ENCODE measurements around the gene ARRB1. TPM values are rescaled to one million over a fixed set of nuclear protein-coding genes. Genes with fewer than 3 reads are reported as not detected.
A peak's percentile ranks its signal among the peaks of the same experiment; 100 is the strongest.

Gene ARRB1
- total and polyA plus RNA-seq, 2 of the 13 experiments (the other 11 are each of a cell fraction or from before 2014, with no cell fraction given), result 22.5 to 35.7 TPM

DNA sequence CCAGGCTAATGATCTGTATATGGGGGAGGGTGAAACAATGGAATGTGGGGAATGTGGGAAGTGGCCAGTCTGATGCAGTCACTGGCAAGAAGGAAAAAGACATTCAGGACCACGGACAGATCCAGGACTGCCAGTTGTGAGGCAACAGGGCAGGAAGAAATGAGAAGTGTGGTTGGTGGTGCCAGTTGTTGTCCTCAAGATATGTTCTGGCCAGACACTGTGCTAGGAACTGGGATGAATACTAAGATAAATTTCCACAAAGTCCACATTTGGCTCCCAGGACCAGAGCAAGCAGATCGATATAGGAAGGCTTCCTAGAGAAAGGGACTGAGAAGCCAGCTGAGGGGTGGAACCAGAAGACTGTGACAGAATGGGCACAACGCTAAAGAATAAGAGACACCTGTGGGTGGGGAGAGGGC, 117.7 kb downstream of the ARRB1 start (continued):
- TF ChIP-seq, protein P1, sequence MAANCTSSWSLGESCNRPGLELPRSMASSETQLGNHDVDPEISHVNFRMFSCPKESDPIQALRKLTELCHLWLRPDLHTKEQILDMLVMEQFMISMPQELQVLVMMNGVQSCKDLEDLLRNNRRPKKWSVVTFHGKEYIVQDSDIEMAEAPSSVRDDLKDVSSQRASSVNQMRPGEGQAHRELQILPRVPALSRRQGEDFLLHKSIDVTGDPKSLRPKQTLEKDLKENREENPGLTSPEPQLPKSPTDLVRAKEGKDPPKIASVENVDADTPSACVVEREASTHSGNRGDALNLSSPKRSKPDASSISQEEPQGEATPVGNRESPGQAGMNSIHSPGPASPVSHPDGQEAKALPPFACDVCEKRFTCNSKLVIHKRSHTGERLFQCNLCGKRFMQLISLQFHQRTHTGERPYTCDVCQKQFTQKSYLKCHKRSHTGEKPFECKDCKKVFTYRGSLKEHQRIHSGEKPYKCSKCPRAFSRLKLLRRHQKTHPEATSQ (CRISPR knock-in tag; IDR thresholded peaks at IDR 0.05; ENCODE audit: borderline replicate concordance), result no peak
- TF ChIP-seq FOXA3 (CRISPR knock-in tag; IDR thresholded peaks at IDR 0.05), result peak; percentile 49; the same call in 1 of the 2 replicates
- no peak for TF ChIP-seq ZNF737 (CRISPR knock-in tag; IDR thresholded peaks at IDR 0.05; ENCODE audit: borderline replicate concordance)
- TF ChIP-seq, protein P2, sequence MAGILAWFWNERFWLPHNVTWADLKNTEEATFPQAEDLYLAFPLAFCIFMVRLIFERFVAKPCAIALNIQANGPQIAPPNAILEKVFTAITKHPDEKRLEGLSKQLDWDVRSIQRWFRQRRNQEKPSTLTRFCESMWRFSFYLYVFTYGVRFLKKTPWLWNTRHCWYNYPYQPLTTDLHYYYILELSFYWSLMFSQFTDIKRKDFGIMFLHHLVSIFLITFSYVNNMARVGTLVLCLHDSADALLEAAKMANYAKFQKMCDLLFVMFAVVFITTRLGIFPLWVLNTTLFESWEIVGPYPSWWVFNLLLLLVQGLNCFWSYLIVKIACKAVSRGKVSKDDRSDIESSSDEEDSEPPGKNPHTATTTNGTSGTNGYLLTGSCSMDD (CRISPR knock-in tag; IDR thresholded peaks at IDR 0.05), result no peak
- no peak for TF ChIP-seq ZNF3 (CRISPR knock-in tag; IDR thresholded peaks at IDR 0.05)
- TF ChIP-seq, protein P3, sequence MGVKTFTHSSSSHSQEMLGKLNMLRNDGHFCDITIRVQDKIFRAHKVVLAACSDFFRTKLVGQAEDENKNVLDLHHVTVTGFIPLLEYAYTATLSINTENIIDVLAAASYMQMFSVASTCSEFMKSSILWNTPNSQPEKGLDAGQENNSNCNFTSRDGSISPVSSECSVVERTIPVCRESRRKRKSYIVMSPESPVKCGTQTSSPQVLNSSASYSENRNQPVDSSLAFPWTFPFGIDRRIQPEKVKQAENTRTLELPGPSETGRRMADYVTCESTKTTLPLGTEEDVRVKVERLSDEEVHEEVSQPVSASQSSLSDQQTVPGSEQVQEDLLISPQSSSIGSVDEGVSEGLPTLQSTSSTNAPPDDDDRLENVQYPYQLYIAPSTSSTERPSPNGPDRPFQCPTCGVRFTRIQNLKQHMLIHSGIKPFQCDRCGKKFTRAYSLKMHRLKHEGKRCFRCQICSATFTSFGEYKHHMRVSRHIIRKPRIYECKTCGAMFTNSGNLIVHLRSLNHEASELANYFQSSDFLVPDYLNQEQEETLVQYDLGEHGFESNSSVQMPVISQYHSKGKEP (CRISPR knock-in tag; IDR thresholded peaks at IDR 0.05), result peak; percentile 87; the same call in 1 of the 2 replicates
- TF ChIP-seq NCOA2 (CRISPR knock-in tag; IDR thresholded peaks at IDR 0.05), result 0 out of 2 replicates have a peak, but pooled peaks have one; percentile 39
- TF ChIP-seq ZNF367 (CRISPR knock-in tag; IDR thresholded peaks at IDR 0.05; ENCODE audit: borderline replicate concordance), result peak; percentile 68; the same call in 1 of the 2 replicates
- peak; percentile 98 for TF ChIP-seq EHMT2 (IDR thresholded peaks at IDR 0.05; ENCODE audit: borderline replicate concordance, low read depth, low read length)
- TF ChIP-seq, protein P4, sequence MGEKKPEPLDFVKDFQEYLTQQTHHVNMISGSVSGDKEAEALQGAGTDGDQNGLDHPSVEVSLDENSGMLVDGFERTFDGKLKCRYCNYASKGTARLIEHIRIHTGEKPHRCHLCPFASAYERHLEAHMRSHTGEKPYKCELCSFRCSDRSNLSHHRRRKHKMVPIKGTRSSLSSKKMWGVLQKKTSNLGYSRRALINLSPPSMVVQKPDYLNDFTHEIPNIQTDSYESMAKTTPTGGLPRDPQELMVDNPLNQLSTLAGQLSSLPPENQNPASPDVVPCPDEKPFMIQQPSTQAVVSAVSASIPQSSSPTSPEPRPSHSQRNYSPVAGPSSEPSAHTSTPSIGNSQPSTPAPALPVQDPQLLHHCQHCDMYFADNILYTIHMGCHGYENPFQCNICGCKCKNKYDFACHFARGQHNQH (CRISPR knock-in tag; IDR thresholded peaks at IDR 0.05), result peak; percentile 51; the same call in 1 of the 2 replicates
- TF ChIP-seq, protein P5, sequence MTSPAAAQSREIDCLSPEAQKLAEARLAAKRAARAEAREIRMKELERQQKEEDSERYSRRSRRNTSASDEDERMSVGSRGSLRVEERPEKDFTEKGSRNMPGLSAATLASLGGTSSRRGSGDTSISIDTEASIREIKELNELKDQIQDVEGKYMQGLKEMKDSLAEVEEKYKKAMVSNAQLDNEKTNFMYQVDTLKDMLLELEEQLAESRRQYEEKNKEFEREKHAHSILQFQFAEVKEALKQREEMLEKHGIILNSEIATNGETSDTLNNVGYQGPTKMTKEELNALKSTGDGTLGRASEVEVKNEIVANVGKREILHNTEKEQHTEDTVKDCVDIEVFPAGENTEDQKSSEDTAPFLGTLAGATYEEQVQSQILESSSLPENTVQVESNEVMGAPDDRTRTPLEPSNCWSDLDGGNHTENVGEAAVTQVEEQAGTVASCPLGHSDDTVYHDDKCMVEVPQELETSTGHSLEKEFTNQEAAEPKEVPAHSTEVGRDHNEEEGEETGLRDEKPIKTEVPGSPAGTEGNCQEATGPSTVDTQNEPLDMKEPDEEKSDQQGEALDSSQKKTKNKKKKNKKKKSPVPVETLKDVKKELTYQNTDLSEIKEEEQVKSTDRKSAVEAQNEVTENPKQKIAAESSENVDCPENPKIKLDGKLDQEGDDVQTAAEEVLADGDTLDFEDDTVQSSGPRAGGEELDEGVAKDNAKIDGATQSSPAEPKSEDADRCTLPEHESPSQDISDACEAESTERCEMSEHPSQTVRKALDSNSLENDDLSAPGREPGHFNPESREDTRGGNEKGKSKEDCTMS (CRISPR knock-in tag; conservative IDR thresholded peaks at IDR 0.05), result peak; percentile 77; the same call in 1 of the 2 replicates
- TF ChIP-seq, protein P6, sequence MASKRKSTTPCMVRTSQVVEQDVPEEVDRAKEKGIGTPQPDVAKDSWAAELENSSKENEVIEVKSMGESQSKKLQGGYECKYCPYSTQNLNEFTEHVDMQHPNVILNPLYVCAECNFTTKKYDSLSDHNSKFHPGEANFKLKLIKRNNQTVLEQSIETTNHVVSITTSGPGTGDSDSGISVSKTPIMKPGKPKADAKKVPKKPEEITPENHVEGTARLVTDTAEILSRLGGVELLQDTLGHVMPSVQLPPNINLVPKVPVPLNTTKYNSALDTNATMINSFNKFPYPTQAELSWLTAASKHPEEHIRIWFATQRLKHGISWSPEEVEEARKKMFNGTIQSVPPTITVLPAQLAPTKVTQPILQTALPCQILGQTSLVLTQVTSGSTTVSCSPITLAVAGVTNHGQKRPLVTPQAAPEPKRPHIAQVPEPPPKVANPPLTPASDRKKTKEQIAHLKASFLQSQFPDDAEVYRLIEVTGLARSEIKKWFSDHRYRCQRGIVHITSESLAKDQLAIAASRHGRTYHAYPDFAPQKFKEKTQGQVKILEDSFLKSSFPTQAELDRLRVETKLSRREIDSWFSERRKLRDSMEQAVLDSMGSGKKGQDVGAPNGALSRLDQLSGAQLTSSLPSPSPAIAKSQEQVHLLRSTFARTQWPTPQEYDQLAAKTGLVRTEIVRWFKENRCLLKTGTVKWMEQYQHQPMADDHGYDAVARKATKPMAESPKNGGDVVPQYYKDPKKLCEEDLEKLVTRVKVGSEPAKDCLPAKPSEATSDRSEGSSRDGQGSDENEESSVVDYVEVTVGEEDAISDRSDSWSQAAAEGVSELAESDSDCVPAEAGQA (IDR thresholded peaks at IDR 0.05; ENCODE audit: low read depth), result no peak
- TF ChIP-seq, protein P6 (CRISPR knock-in tag; IDR thresholded peaks at IDR 0.05; ENCODE audit: borderline replicate concordance), result 0 out of 2 replicates have a peak, but pooled peaks have one; percentile 40
- TF ChIP-seq ZNF7 (CRISPR knock-in tag; IDR thresholded peaks at IDR 0.05), result 0 out of 2 replicates have a peak, but pooled peaks have one; percentile 30
- TF ChIP-seq, protein P7, sequence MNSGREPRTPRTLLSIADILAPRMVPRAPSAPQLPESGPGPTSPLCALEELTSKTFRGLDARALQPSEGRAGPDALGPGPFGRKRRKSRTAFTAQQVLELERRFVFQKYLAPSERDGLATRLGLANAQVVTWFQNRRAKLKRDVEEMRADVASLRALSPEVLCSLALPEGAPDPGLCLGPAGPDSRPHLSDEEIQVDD (CRISPR knock-in tag; IDR thresholded peaks at IDR 0.05; ENCODE audit: borderline replicate concordance), result no peak
